NT2/D1 (cell line): ENCODE results near the gene ERAS.
"Not testable (repeated sequence)": the region's sequence is repeated elsewhere in the genome, so short reads cannot be mapped to it uniquely, and the experiment has no call there.

Experiments
- DNase-seq: peaks from one replicate; pipeline ENCODE4 v3.0.0-alpha.2; 2011; ENCODE audit warnings: low read depth, low spot score
- H3K27me3 ChIP-seq: 2 replicates; pipeline ENCODE4 v1.6.0; 2011; ENCODE audit warnings: mild to moderate bottlenecking; ENCODE audit not compliant: insufficient read length, insufficient read depth
- H3K36me3 ChIP-seq: 2 replicates; pipeline ENCODE4 v1.6.1; 2011; ENCODE audit warnings: mild to moderate bottlenecking, low read length, mixed read lengths; ENCODE audit not compliant: insufficient read depth, insufficient read length
- H3K4me1 ChIP-seq: 2 replicates; pipeline ENCODE4 v1.5.1; 2011; ENCODE audit not compliant: insufficient read depth, insufficient read length
- H3K4me3 ChIP-seq: 2 replicates; pipeline ENCODE4 v1.5.1; 2011; ENCODE audit warnings: low read depth; ENCODE audit not compliant: insufficient read length
- H3K9ac ChIP-seq: 2 replicates; pipeline ENCODE4 v1.6.0; 2011; ENCODE audit warnings: low read depth; ENCODE audit not compliant: insufficient read length
- H3K9me3 ChIP-seq: 2 replicates; pipeline ENCODE4 v1.5.1; 2011; ENCODE audit warnings: mild to moderate bottlenecking, low read length; ENCODE audit not compliant: insufficient read depth
- SUZ12 ChIP-seq: IDR thresholded peaks from 2 replicates; pipeline ENCODE4 v1.6.1; 2011; ENCODE audit not compliant: insufficient read length, insufficient read depth; ENCODE audit errors: extremely low read depth
- YY1 ChIP-seq: IDR thresholded peaks from 2 replicates; pipeline ENCODE4 v1.6.1; 2011; ENCODE audit not compliant: insufficient read length, insufficient read depth
- ZNF274 ChIP-seq: IDR thresholded peaks from 2 replicates; pipeline ENCODE4 v1.6.1; 2011; ENCODE audit warnings: mild to moderate bottlenecking, low read depth, low read length

The ERAS gene

DNA sequence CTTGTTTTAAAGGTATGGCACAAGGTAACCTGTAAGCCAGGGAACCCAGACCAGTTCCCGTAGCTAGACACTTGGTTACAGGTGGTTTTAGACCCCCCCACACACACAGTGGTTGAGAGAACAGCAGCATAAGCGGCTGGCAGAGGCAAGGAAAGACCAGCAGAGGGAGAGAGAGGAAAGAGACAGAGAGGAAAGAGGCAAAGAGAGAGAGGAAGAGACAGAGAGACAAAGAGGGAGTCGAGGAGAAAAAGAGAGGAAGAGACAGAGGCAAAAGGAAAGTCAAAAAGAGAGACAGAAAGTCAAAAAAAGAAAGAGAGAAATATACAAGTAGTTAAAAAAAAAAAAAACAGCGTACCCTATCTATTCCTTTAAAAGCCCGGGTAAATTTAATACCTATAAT is 28.6 kb downstream of the ERAS start:
- no peak for DNase-seq
- H3K4me1 ChIP-seq, result no peaks in the 10 kb centered on the region
- H3K36me3 ChIP-seq, result no peaks in the 10 kb centered on the region
- H3K9ac ChIP-seq, result no peak overlapping the region
- no peak overlapping the region for H3K4me3 ChIP-seq
- no peak for TF ChIP-seq ZNF274
- no peak for TF ChIP-seq SUZ12
- no peaks in the 10 kb centered on the region for H3K27me3 ChIP-seq
- peaks cover 20% of the 10 kb centered on the region; the same call in 1 of the 2 replicates for H3K9me3 ChIP-seq

DNA sequence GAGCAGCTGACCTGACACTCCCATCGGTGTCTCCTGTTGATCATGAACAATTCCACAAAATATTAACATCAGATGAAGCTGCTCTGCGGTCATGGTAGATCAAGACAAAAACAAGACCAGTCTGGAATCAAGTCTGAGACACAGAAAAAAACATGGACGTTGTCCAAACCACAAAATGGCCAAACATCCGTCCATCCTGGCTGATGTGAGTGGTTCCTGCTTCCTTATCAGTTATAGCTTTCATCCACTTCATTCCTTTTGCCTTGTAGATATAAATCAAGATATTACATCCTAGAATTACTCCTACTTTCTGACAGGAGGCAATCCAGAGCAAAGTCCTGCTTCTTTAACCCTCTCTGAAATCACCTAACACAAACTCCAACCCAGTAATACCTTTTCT is 37.9 kb downstream of the ERAS start:
- H3K4me1 ChIP-seq, result no peaks in the 10 kb centered on the region
- H3K27me3 ChIP-seq, result no peaks in the 10 kb centered on the region
- no peak for DNase-seq
- no peak overlapping the region for H3K9ac ChIP-seq
- TF ChIP-seq SUZ12 (no peak), YY1 (no peak), ZNF274 (no peak)
- no peak overlapping the region for H3K4me3 ChIP-seq
- no peaks in the 10 kb centered on the region for H3K9me3 ChIP-seq
- H3K36me3 ChIP-seq, result no peaks in the 10 kb centered on the region

DNA sequence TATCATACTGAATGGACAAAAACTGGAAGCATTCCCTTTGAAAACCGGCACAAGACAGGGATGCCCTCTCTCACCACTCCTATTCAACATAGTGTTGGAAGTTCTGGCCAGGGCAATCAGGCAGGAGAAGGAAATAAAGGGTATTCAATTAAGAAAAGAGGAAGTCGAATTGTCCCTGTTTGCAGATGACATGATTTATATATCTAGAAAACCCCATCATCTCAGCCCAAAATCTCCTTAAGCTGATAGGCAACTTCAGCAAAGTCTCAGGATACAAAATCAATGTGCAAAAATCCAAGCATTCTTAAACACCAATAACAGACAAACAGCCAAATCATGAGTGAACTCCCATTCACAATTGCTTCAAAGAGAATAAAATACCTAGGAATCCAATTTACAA is 45.7 kb downstream of the ERAS start:
- DNase-seq, result not testable (repeated sequence)

DNA sequence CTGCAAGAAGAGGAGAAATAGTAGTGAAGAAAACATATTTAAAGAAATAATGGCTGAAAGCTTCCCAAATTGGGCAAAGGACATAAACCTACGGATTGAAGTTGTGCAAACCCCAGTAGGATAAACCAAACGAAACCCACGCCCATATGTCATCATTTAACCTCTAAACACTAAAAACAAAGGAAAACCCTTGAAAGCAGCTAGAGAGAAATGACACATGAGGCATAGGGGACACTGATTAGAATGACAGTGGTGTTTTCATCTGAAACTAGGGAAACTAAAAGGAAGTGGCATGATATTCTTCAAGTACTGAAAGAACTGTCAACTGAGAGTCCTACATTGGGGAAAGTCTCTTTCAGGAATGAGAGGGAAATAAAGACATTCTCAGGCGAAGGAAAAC is 50.6 kb downstream of the ERAS start:
- not testable (repeated sequence) for H3K9me3 ChIP-seq, H3K27me3 ChIP-seq, H3K4me3 ChIP-seq, H3K9ac ChIP-seq, H3K4me1 ChIP-seq, DNase-seq, H3K36me3 ChIP-seq

More for the DNA sequence above, 45.7 kb downstream of the ERAS start:
- H3K27me3 ChIP-seq, H3K36me3 ChIP-seq, H3K4me3 ChIP-seq, H3K9ac ChIP-seq, H3K4me1 ChIP-seq, H3K9me3 ChIP-seq: not testable (repeated sequence)
